ENCODE results near the gene ZNHIT1.

Gene ZNHIT1

DNA sequence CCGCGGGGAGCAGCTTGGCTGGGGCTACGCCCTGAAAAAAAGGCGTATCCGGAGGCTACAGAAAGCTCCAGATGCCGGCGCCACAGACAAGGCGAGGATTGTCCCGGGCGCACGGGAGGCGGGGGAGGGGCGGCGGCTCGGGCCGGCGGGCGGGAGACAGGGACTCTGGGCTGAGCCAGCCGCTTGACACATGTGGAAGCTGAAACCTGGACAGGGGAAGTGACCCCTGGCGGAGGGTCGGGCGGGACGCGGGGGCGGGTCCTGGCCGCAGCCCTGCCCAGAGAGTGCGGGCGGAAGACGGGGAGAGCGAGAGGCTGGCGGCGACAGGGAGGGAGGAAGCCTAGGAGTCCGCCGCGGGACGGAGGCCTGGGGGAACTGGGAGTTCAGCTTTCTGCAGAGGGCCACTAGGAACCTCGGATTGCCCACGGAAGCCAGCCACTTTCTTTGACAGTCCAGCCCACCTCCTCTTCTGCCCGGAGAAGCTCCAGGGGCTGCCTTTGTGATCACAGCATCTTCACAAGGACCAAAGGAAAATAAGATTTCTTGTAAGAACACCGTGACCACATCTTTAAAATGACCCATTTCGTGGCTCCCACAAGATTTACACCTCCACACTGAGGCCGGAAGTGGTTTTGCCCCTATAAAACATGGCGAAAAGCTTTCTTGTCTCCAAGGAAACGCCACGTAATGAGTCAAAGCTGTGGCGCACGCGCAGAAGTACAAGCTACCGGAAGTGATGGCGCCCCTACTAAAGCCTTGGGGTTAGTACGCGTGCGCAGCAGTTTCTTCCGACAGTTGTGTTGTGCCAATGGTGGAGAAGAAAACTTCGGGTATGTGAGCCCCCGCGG lies at the start of gene ZNHIT1, which contains the start of gene PLOD3:
Gene ZNHIT1, plus strand, starts transcription at position 778 of the 848 bp plus-strand sequence. Its CDS starts 31 bp downstream, at position 809.
Gene PLOD3, minus strand, starts transcription at position 194 of the 848 bp plus-strand sequence. CDS start 307 bp downstream, outside the sequence.
- H3K27me3 Mint-ChIP-seq (ENCODE audit: low read depth), result no peaks in the 10 kb centered on the region
- H3K27ac Mint-ChIP-seq, result peak within 1 kb of the TSS; percentile 89
- H3K36me3 Mint-ChIP-seq (ENCODE audit: low read depth), result peaks cover 23% of the 10 kb centered on the region
- peaks cover 25% of the 10 kb centered on the region for H3K4me1 Mint-ChIP-seq (ENCODE audit: low read depth)
- H3K4me3 Mint-ChIP-seq, result peak within 1 kb of the TSS; percentile 94
- no peaks in the 10 kb centered on the region for H3K9me3 Mint-ChIP-seq

DNA sequence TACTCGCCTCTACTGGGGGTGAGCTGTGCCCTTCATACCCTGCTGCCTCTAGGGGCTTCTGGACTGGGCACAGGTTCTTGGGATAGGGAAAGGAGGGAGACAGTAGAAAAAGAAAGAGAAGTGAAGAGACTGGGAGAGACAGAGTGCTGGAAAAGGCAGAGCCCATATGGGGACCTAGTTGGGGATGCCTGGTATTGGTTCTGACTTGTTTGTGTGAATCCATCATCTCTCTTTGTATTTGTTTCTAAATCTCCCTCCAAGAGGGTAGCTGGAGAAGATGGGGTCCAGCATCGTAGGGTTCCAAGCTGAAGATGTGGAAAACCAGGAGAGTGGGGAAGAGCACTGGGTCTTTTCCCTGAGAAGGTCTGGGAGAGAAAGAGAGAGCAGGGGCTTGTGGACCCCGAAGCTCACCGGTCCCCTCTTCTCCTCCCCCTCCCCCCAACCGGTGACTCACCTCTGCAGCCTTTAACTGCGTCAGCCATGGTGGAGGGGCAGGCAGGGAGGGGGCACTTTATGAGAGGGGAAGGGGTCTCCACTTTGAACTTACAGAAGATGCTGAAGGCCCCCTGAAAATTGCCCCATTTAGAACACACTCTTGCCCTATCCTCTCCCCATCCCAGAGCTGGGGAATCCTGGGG lies 49.4 kb upstream of the ZNHIT1 start:
- Mint-ChIP-seq H3K27ac (no peak overlapping the region), H3K27me3 (ENCODE audit: low read depth) (peaks cover 80% of the 10 kb centered on the region), H3K36me3 (ENCODE audit: low read depth) (peaks cover 4% of the 10 kb centered on the region), H3K9me3 (no peaks in the 10 kb centered on the region), H3K4me1 (ENCODE audit: low read depth) (peaks cover 46% of the 10 kb centered on the region), H3K4me3 (no peak overlapping the region)

DNA sequence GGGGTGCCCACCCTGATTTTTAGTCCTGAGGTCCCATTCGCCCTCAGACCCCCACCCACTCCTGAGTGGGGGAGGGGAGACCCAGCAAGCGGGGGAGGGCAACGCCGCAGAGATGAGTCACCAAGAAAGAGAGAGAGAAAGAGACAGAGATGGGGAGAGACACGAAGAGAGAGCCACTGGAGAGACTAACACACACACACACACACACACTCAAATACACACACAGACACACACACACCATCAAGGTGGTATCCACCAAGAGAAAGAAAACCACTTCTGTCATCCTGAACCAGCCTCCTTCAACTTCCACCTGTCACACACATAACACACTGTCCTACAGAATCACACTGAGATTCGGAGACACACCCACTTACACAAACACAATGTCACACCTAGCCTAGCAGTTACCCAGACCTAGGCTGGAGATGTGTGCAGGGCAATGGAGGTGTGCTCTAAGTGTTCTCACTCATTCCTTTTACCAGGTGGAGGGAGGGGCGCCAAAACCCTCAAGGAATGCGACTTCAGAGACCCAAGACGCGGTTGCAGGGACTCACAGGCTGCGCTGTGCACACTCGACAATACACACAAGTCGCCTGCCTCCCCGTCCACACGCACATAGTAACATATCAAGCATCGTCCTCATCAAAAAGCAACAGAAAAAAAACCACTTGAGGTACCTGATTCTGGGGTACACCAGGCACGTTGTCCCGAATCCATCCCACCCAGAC lies 48.7 kb upstream of the ZNHIT1 start:
- Mint-ChIP-seq H3K36me3 (ENCODE audit: low read depth) (peaks cover 6% of the 10 kb centered on the region), H3K27ac (peak overlapping the region; percentile 8), H3K4me3 (peak overlapping the region; percentile 39), H3K9me3 (no peaks in the 10 kb centered on the region), H3K27me3 (ENCODE audit: low read depth) (peaks cover 86% of the 10 kb centered on the region), H3K4me1 (ENCODE audit: low read depth) (peaks cover 51% of the 10 kb centered on the region)

DNA sequence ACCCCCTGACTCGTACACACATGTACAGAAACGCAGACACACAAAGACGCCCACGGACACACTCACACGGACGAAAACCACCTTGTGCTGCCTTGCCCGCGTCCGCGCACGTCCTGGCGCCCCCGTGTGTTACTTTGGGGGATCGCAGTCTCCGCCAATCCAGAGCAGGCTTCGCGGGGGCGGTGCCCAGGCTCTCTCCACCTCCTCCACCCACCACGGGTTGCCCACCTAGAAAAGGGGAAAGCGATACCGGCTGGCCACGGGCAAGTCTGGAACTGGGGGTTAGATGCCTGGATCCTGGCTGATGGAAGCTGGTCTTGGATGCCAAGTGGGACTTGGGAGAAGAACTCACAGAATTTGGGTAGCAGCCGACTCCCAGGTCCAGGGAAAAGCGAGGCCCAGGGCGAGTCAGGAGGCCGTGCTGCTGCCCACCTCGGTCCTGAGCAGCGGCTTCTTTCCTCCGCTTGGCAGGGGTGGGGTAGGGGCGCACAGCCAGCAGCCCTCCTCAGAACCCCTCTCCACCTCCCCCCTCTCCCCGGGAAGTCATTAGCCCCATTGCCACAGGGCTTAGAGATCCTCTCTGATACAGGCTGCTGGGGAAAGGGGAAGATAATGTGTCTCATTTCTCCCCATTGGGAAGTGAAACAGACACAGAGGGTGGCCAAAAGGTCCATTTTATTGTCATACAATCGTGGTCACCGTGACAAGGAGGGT lies 48.0 kb upstream of the ZNHIT1 start:
- H3K27me3 Mint-ChIP-seq (ENCODE audit: low read depth), result peaks cover 89% of the 10 kb centered on the region
- H3K36me3 Mint-ChIP-seq (ENCODE audit: low read depth), result peaks cover 6% of the 10 kb centered on the region
- H3K4me3 Mint-ChIP-seq, result peak overlapping the region; percentile 39
- no peaks in the 10 kb centered on the region for H3K9me3 Mint-ChIP-seq
- H3K4me1 Mint-ChIP-seq (ENCODE audit: low read depth), result peaks cover 50% of the 10 kb centered on the region
- peak overlapping the region; percentile 8 for H3K27ac Mint-ChIP-seq

DNA sequence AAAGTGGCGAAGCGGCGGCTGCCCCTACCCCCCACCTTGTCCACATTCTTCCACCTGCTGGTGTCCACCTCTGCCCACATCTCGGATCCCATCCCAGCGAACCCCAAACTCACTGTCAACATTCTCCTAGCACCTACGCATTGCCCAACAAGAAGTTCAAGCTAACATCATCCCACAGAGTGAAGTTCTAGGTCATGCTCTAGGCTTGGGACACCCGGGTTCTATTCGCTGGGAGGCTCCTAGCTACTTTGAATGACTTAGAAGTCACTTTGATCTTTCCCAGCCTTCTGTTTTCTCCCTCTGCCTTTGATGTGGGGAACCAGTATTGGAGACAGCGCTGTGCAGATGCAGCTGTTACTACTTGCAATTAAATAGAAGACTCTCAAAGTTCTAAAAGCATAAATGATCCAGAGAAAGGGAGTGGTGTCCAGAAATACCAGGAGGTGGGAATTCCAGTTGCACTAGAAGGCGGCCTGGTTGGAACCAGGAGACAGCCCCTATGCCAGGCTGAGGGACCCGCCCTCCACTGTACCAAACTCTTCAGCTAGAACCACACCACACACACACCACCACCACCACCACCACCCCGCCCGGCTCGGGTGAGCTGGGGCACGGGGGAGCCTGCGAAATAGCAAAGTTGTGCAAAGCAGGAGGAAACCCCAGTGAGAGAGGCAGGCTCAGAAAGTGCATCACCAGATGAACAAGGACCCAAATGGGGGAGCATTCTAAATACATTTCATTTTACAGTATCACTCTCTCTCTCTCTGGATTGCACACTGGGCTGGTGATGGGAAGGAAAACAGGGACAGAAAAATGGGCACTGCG lies 47.1 kb upstream of the ZNHIT1 start:
- peak overlapping the region; percentile 57 for H3K27ac Mint-ChIP-seq
- H3K9me3 Mint-ChIP-seq, result no peaks in the 10 kb centered on the region
- peaks cover 46% of the 10 kb centered on the region for H3K4me1 Mint-ChIP-seq (ENCODE audit: low read depth)
- H3K4me3 Mint-ChIP-seq, result peak overlapping the region; percentile 64
- H3K27me3 Mint-ChIP-seq (ENCODE audit: low read depth), result peaks cover 89% of the 10 kb centered on the region
- H3K36me3 Mint-ChIP-seq (ENCODE audit: low read depth), result peaks cover 9% of the 10 kb centered on the region

DNA sequence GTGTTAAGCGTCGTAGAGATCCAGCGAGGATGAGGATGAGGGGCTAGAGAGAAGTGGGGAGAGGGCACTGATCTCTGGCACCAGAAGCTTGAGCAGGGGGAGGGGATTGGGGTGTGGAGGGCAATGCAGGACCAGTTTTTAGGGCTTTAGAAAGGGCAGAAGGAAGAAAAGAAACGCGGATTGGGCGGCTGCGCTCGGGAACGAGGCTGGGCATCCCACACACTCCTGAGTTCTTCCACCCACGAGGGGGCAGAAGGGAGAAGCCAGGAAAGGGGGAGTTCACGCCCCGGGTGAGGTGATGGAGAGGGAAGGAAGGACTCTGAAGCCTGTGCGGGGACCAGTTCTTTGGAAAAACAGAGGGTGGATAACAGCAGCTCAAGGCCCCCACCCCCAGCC lies 46.5 kb upstream of the ZNHIT1 start:
- peaks cover 89% of the 10 kb centered on the region for H3K27me3 Mint-ChIP-seq (ENCODE audit: low read depth)
- peaks cover 42% of the 10 kb centered on the region for H3K4me1 Mint-ChIP-seq (ENCODE audit: low read depth)
- peak overlapping the region; percentile 57 for H3K27ac Mint-ChIP-seq
- peak overlapping the region; percentile 64 for H3K4me3 Mint-ChIP-seq
- peaks cover 9% of the 10 kb centered on the region for H3K36me3 Mint-ChIP-seq (ENCODE audit: low read depth)
- H3K9me3 Mint-ChIP-seq, result no peaks in the 10 kb centered on the region

DNA sequence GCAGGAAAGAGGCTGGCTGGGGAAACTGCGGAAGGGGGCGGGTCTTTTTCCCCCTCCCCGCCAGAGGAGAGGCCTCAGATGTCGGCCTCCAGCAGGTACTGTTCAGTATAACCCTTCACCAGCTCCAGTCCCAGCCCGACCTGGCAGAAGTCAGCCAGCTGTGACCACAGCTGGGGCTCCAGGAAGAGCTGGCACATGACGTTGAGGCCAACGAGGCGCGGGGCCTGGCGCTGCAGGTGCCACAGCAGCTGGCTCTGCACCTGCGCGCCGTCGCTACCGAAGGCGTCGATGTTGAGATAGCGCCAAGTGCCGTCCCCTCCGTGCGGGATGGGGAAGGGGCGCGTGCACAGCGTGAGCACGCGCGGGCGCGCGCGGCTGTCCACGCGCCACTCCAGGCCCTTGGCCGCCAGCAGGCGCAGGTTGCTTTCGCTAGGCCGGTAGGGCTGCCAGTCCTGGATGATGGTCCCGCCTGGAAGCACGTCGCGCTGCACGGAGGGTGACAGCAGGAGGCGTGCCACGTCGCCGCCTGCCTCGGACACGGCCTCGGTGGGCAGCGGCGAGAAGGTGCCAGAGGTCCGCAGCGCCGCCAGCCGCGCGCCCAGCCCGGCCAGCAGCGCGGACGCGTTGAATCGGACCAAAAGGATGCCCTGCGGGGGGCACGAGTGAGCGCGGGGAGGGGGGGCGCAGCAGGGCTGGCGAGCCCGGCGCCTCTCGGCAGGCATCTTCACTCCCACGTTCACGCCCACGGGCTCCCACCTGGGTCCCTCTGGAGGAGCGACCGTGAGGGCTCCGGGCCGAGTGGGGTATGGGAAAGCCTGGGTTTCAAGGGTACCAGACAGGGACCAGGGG lies 45.7 kb upstream of the ZNHIT1 start:
- Mint-ChIP-seq H3K27me3 (ENCODE audit: low read depth) (peaks cover 90% of the 10 kb centered on the region), H3K36me3 (ENCODE audit: low read depth) (peaks cover 9% of the 10 kb centered on the region), H3K4me3 (peak overlapping the region; percentile 64), H3K27ac (no peak overlapping the region), H3K9me3 (no peaks in the 10 kb centered on the region), H3K4me1 (ENCODE audit: low read depth) (peaks cover 38% of the 10 kb centered on the region)

DNA sequence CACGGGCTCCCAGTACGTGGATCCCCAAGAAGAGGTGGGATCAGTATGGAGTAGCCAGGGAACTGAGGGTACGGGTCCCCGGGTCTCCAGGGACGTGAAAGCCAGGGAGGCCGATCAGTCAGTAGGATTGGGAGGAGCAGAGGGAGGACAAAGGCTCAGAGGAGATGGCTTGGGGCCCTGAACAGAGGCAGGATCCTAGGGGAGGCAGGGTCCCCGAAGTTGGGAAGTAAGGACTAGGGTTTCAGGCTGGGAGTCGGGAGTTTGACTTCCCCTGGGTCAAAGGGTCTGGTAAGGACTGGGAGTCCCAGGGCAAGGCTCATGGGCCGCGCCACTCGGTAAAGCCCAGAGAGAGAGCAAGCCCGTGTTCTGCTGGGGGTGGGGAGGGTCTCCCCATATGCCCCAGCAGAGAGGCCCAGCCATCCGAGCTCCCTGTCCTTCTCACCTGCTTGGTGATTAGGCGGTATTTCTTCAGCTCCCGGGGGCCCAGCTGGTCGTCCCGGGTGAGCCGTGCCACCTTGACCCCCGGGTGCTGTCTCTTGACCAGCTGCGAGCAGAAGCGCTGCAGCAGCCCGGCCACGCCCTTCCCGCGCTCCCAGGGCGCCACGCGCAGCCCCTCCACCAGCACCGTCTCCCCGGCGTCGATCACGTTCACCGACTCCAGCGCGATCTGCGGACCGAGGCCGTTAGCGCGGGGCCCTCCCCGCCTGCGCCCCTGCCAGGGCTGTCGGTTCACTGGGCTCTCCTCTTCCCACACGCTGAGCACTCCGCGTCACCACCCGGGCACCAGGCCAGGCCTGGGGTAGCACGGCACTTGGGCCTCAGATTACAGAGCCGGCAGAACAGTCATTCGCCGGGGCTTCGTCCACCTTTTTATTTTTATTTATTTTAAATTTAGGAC lies 44.9 kb upstream of the ZNHIT1 start:
- Mint-ChIP-seq H3K27me3 (ENCODE audit: low read depth) (peaks cover 90% of the 10 kb centered on the region), H3K9me3 (no peaks in the 10 kb centered on the region), H3K27ac (no peak overlapping the region), H3K36me3 (ENCODE audit: low read depth) (peaks cover 9% of the 10 kb centered on the region), H3K4me1 (ENCODE audit: low read depth) (peaks cover 37% of the 10 kb centered on the region), H3K4me3 (no peak overlapping the region)

DNA sequence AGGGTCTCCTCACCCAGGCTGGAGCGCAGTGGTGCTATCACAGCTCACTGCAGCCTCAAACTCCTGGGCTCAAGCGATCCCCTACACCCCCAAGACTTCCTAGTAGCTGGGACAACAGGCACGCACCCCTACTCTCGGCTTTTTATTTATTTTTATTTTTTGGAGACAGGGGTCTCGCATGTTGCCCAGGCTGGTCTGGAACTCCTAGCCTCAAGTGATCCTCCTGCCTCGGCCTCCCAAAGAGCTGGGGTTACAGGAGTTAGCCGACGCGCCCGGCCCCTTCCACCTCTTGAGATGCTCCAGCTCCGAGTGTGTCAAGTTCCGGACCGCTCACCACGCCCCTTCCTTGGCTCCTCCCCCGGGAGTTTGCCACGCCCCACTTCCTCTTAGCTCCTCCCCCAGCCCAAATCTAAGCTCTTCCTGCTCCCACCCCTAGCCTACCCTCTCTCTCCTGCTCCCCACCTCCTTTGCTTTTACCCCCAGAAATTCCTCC lies 44.2 kb upstream of the ZNHIT1 start:
- Mint-ChIP-seq H3K4me3 (peak overlapping the region; percentile 75), H3K27me3 (ENCODE audit: low read depth) (peaks cover 91% of the 10 kb centered on the region), H3K36me3 (ENCODE audit: low read depth) (peaks cover 9% of the 10 kb centered on the region), H3K4me1 (ENCODE audit: low read depth) (peaks cover 35% of the 10 kb centered on the region), H3K9me3 (no peaks in the 10 kb centered on the region), H3K27ac (peak overlapping the region; percentile 65)

DNA sequence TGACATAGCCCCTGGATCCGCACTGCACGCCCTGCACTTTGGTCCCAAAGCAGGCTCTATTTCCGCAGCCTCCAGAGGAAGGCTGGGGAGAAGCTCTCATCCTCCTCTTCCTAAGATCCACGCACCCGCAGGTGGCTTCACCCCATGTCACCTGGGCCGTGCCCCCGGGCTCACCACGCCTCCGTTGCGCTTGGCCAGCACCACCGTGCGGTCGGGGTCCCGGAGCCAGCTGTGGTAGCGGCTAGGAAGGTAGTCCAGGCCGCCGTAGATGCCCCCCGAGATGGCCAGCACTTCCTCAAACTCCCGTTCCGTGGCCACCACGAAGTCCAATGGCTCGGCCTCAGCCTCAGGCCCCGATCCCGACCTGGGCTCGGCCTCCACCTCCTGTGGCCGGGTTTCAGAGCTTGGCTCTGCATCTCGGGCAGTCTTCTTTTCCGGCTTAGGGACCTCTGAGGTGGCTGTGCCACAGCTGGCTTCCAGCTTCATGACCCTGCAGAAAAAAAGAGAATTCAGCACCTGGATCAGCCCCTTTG lies 43.6 kb upstream of the ZNHIT1 start:
- Mint-ChIP-seq H3K9me3 (no peaks in the 10 kb centered on the region), H3K27me3 (ENCODE audit: low read depth) (peaks cover 91% of the 10 kb centered on the region), H3K27ac (no peak overlapping the region), H3K4me1 (ENCODE audit: low read depth) (peaks cover 30% of the 10 kb centered on the region), H3K4me3 (peak overlapping the region; percentile 75), H3K36me3 (ENCODE audit: low read depth) (peaks cover 9% of the 10 kb centered on the region)

DNA sequence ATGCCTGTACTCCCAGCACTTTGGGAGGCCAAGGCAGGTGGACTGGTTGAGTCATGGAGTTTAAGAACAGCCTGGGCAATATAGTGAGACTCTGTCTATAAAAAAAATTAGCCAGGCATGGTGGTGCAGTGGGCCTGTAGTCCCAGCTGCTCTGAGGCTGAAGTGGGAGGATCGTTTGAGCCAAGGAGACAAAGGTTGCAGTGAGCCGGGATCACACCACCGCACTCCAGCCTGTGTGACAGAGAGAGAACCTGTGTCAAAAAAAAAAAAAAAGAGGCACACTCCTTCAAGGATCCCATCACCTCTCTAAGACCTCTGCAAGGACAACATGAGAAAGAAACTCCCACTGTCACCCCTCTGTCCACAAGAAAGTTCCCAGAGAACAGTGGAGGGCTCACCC lies 42.3 kb upstream of the ZNHIT1 start:
- H3K36me3 Mint-ChIP-seq (ENCODE audit: low read depth), result peaks cover 9% of the 10 kb centered on the region
- peaks cover 25% of the 10 kb centered on the region for H3K4me1 Mint-ChIP-seq (ENCODE audit: low read depth)
- no peaks in the 10 kb centered on the region for H3K9me3 Mint-ChIP-seq
- H3K4me3 Mint-ChIP-seq, result no peak overlapping the region
- no peak overlapping the region for H3K27ac Mint-ChIP-seq
- peaks cover 86% of the 10 kb centered on the region for H3K27me3 Mint-ChIP-seq (ENCODE audit: low read depth)

DNA sequence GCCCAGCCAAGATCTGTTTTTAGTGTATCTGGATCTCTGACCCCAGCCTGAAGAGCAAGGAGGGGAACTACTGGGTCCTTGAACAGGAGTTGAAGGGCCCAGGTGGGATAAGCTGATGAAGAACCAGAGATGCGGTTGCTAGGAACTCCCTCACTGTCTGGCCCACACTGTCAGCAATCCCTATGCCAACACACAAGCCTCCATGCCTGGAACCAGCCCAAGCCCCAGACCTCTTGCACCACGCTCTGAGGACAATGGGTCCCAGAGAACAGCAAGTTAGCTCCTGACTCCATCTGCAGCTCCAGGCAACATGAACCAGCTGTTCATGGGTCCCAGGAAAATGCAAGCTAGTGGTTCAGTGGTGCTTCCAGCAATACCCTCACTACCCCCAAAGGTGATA lies 40.3 kb upstream of the ZNHIT1 start:
- H3K4me1 Mint-ChIP-seq (ENCODE audit: low read depth), result peaks cover 13% of the 10 kb centered on the region
- no peak overlapping the region for H3K27ac Mint-ChIP-seq
- H3K4me3 Mint-ChIP-seq, result no peak overlapping the region
- no peaks in the 10 kb centered on the region for H3K9me3 Mint-ChIP-seq
- H3K27me3 Mint-ChIP-seq (ENCODE audit: low read depth), result peaks cover 84% of the 10 kb centered on the region
- peaks cover 4% of the 10 kb centered on the region for H3K36me3 Mint-ChIP-seq (ENCODE audit: low read depth)
